Endodermal cell (in vitro differentiated cells): ENCODE results near the gene SEMA3B. TPM values are rescaled to one million over a fixed set of nuclear protein-coding genes. Genes with fewer than 3 reads are reported as not detected.

Experiments used
- DNase-seq: peaks from one replicate; pipeline ENCODE4 v3.0.0-alpha.2; 2017
- H3K27ac ChIP-seq: 2 replicates; pipeline ENCODE4 v1.5.1; 2013; ENCODE audit warnings: mild to moderate bottlenecking, low read depth, low read length, moderate library complexity
- H3K27me3 ChIP-seq: 2 replicates; pipeline ENCODE4 v1.6.1; 2013; ENCODE audit warnings: mild to moderate bottlenecking, low read length, moderate library complexity; ENCODE audit not compliant: insufficient read depth, control insufficient read depth, poor library complexity, severe bottlenecking
- H3K36me3 ChIP-seq: 2 replicates; pipeline ENCODE4 v1.7.0; 2013; ENCODE audit warnings: mild to moderate bottlenecking, low read length, moderate library complexity; ENCODE audit not compliant: control insufficient read depth, insufficient read depth
- H3K4me1 ChIP-seq: one replicate; pipeline ENCODE4 v1.7.0; 2013; ENCODE audit warnings: low read length; ENCODE audit not compliant: control insufficient read depth, insufficient read depth
- H3K4me3 ChIP-seq: 2 replicates; pipeline ENCODE4 v1.5.1; 2013; ENCODE audit warnings: mild to moderate bottlenecking, low read length, moderate library complexity
- H3K9ac ChIP-seq: 2 replicates; pipeline ENCODE4 v1.6.1; 2013; ENCODE audit warnings: mild to moderate bottlenecking, low read length, moderate library complexity; ENCODE audit not compliant: poor library complexity, severe bottlenecking; ENCODE audit errors: extremely low read depth
- H3K9me3 ChIP-seq: 2 replicates; pipeline ENCODE4 v1.6.1; 2013; ENCODE audit warnings: mild to moderate bottlenecking, low read length, moderate library complexity; ENCODE audit not compliant: control insufficient read depth
- H3K27ac Mint-ChIP-seq: 2 replicates; pipeline ENCODE4 v1.8.0; 2020; ENCODE audit warnings: mixed read lengths
- H3K27me3 Mint-ChIP-seq: 2 replicates; pipeline ENCODE4 v1.8.0; 2021; ENCODE audit warnings: mild to moderate bottlenecking, mixed read lengths; ENCODE audit not compliant: insufficient read depth
- H3K36me3 Mint-ChIP-seq: 2 replicates; pipeline ENCODE4 v1.8.0; 2020; ENCODE audit warnings: low read depth, mixed read lengths
- H3K4me1 Mint-ChIP-seq: 2 replicates; pipeline ENCODE4 v1.8.0; 2020; ENCODE audit warnings: mixed read lengths
- H3K4me3 Mint-ChIP-seq: 2 replicates; pipeline ENCODE4 v1.8.0; 2020; ENCODE audit warnings: mild to moderate bottlenecking, moderate library complexity, mixed read lengths
- H3K9me3 Mint-ChIP-seq: 2 replicates; pipeline ENCODE4 v1.8.0; 2020; ENCODE audit warnings: mild to moderate bottlenecking, mixed read lengths
- CTCF ChIP-seq: fragments of 200-600 bp; sonication (generic); conservative IDR thresholded peaks from 2 replicates; pipeline ENCODE4 v1.5.0; 2021; ENCODE audit warnings: antibody characterized with exemption, mild to moderate bottlenecking
- WGBS, 2 experiments: methylation state at CpG; one replicate each; pipeline versions ENCODE4 v1.1.5 to v1.1.7; 2013; ENCODE audit warnings: missing lambda C conversion rate in 2 of 2, mixed read lengths in 1 of 2; ENCODE audit not compliant: insufficient coverage in 1 of 2, insufficient read length in 1 of 2; 5-methylcytosine and 5-hydroxymethylcytosine counted together
- total RNA-seq, 2 donors: library from RNA; stranded (reverse); fragmentation: NEBNext Ultra II Directional in 1 of 2; extraction: Animal tissue kit (Norgen Biotek cat#: 25700) in 1 of 2; gene quantifications; 2 replicates in 1 of 2; 3 replicates in 1 of 2; pipeline ENCODE4 v1.2.1, GENCODE V29; 2021

SEMA3B gene
- total RNA-seq, 2 donors from 2014 or later, result 6.5 to 10.3 TPM

DNA sequence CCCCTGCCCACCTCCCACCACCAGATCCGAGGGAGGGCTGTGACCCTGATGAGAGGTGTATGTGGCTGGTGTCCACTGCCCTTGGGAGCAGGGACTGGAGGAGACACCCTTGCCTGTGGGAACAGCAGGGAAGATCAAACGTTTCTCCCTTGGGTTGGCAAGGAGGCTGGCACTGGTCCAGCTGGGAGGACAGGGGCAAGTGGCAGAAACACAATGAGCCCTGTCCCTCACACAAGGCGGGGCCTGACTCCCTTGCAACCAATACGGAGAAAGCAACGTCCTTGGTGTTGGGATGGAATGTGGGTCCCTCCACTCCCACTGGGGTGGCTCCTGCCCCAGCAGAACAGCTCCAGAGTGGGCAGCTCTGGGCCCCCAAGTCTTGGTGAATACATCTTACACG is 48.4 kb downstream of the SEMA3B start:
- Histone ChIP-seq H3K27ac (no peak overlapping the region), H3K4me1 (peaks cover 12% of the 10 kb centered on the region), H3K9ac (no peak overlapping the region), H3K4me3 (no peak overlapping the region), H3K36me3 (peaks cover 31% of the 10 kb centered on the region), H3K27me3 (no peaks in the 10 kb centered on the region), H3K9me3 (no peaks in the 10 kb centered on the region)
- DNase-seq, result peak; percentile 43
- Mint-ChIP-seq H3K27ac (no peak overlapping the region), H3K4me3 (no peak overlapping the region), H3K4me1 (peaks cover 16% of the 10 kb centered on the region), H3K27me3 (no peaks in the 10 kb centered on the region), H3K9me3 (peaks cover 16% of the 10 kb centered on the region), H3K36me3 (peaks cover 59% of the 10 kb centered on the region)
- WGBS, 2 experiments, result 93 to 95% methylated on average over 5 to 6 of the region's 6 CpGs
- TF ChIP-seq CTCF, result no peak

DNA sequence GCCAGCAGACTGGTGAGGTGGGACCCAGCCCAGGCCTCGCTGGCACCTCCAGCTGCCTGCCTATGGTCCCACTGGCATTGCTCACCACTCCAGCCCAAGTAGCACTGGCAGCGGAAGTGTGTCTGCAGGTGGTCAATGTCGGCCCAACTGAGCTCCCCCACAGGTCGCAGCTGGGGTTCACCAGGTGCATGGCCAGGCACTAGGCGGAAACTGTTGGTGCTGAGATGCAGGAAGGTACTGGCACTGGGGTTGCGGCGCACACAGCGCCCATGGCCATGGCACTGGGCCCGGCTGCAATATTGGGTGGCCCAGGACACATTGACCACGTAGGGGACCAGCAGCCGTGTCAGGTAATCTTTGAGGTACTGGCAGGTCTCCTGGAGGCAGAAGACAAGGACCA is 49.2 kb downstream of the SEMA3B start:
- peak overlapping the region; percentile 87 for H3K4me3 Mint-ChIP-seq
- Histone ChIP-seq H3K36me3 (peaks cover 31% of the 10 kb centered on the region), H3K9ac (no peak overlapping the region)

DNA sequence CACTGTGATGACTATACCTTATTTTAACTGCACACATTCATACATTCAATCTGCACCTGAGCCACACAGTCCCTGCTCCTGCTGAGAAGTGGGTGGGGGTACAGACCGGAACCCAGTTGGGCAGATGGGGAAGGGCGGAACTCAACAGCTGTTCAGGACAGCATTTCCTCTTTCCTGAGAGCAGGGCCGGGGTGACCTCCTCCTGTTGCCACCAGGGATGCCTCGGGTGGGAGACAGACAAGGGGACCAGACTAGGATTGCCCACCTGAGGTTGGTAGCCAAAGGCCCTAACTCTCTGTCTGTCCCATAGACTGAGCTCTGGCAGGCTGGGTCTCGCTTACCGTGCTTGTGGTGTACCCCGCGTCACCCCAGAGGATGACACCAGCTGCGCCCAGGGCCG is 49.7 kb downstream of the SEMA3B start:
- H3K4me1 ChIP-seq, result peaks cover 17% of the 10 kb centered on the region
- H3K27me3 ChIP-seq, result no peaks in the 10 kb centered on the region
- no peaks in the 10 kb centered on the region for H3K27me3 Mint-ChIP-seq
- peaks cover 35% of the 10 kb centered on the region for H3K36me3 ChIP-seq
- H3K9ac ChIP-seq, result no peak overlapping the region
- peak overlapping the region; percentile 56 for H3K4me3 ChIP-seq
- no peaks in the 10 kb centered on the region for H3K9me3 ChIP-seq
- H3K4me1 Mint-ChIP-seq, result peaks cover 25% of the 10 kb centered on the region
- peak overlapping the region; percentile 87 for H3K4me3 Mint-ChIP-seq
- H3K27ac ChIP-seq, result no peak overlapping the region
- WGBS, 2 experiments, result 93 to 98% methylated on average over 9 to 10 of the region's 10 CpGs
- H3K36me3 Mint-ChIP-seq, result peaks cover 56% of the 10 kb centered on the region
- no peak for DNase-seq
- no peak for TF ChIP-seq CTCF
- H3K9me3 Mint-ChIP-seq, result peaks cover 6% of the 10 kb centered on the region
- H3K27ac Mint-ChIP-seq, result no peak overlapping the region

More for the DNA sequence above, 49.2 kb downstream of the SEMA3B start:
- peaks cover 10% of the 10 kb centered on the region for H3K9me3 Mint-ChIP-seq
- no peak for TF ChIP-seq CTCF
- no peak for DNase-seq
- H3K27ac ChIP-seq, result no peak overlapping the region
- no peaks in the 10 kb centered on the region for H3K27me3 Mint-ChIP-seq
- H3K9me3 ChIP-seq, result no peaks in the 10 kb centered on the region
- no peak overlapping the region for H3K4me3 ChIP-seq
- WGBS, 2 experiments, result 95 to 100% methylated on average over 8 to 11 of the region's 11 CpGs
- H3K4me1 ChIP-seq, result peaks cover 17% of the 10 kb centered on the region
- peaks cover 22% of the 10 kb centered on the region for H3K4me1 Mint-ChIP-seq
- peaks cover 58% of the 10 kb centered on the region for H3K36me3 Mint-ChIP-seq
- no peak overlapping the region for H3K27ac Mint-ChIP-seq
- no peaks in the 10 kb centered on the region for H3K27me3 ChIP-seq
